ENCODE measurements around the gene SIMC1. TPM values are rescaled to one million over a fixed set of nuclear protein-coding genes. Genes with fewer than 3 reads are reported as not detected.

Gene SIMC1
- total and polyA plus RNA-seq, 2 donors (not counting 3 experiments of a cell fraction or from before 2014, with no cell fraction given): 9.0 to 16.2 TPM

- POLR2A ChIA-PET: no interaction called here
- Histone ChIP-seq H3K4me1 (ENCODE audit: control insufficient read depth, extremely low read depth, insufficient read depth, low read length) (no peaks in the 10 kb centered on the region), H3K4me2 (ENCODE audit: insufficient read depth, low read length) (no peak overlapping the region), H3K9me1 (replicated peaks; ENCODE audit: control insufficient read depth, extremely low read depth, insufficient read depth, low read length) (no peaks in the 10 kb centered on the region), H3K9ac (replicated peaks; ENCODE audit: extremely low read depth, insufficient read depth, low read length) (no peak overlapping the region), H3K79me2 (ENCODE audit: control insufficient read depth, insufficient read depth, low read length) (no peaks in the 10 kb centered on the region), H3K4me3 (replicated peaks in 1 of 3; ENCODE audit: insufficient read depth in 1 of 3, low read depth in 1 of 3, low read length in 3 of 3) (no peak overlapping the region), H3K36me3 (ENCODE audit: control insufficient read depth in 2 of 2, extremely low read depth in 1 of 2, insufficient read depth in 2 of 2, low read length in 2 of 2) (peaks cover 4 to 5% of the 10 kb centered on the region in 2 experiments), H3K27ac (ENCODE audit: insufficient read depth, low read depth, low read length) (no peak overlapping the region), H3K27me3 (ENCODE audit: control insufficient read depth in 2 of 2, insufficient read depth in 2 of 2, low read length in 2 of 2) (no peaks in the 10 kb centered on the region), H3K9me3 (replicated peaks; ENCODE audit: control insufficient read depth, insufficient read depth, low read length) (no peaks in the 10 kb centered on the region), H4K20me1 (replicated peaks; ENCODE audit: control insufficient read depth, extremely low read depth, insufficient read depth, low read length) (no peaks in the 10 kb centered on the region), H2AFZ (ENCODE audit: low read depth, low read length) (no peak overlapping the region)
- dilution Hi-C loops (cut with MboI; ENCODE audit: extremely low pct_ligation_motif_present, low sequenced_read_pairs) (no loop called here), intact Hi-C loops (cut with micrococcal nuclease) (no loop called here)
- CTCF ChIA-PET: no interaction called here
- no peak for DNase-seq (ENCODE audit: low read depth, low spot score)
- TF ChIP-seq FOS (IDR thresholded peaks at IDR 0.05; ENCODE audit: borderline replicate concordance, insufficient read depth, low read length): no peak
- TF ChIP-seq POLR2AphosphoS5 (IDR thresholded peaks at IDR 0.05; ENCODE audit: insufficient read depth, low read depth, low read length): no peak
- no peak for TF ChIP-seq MAX (IDR thresholded peaks at IDR 0.05; ENCODE audit: insufficient read depth, insufficient read length)
- TF ChIP-seq EZH2 (IDR thresholded peaks at IDR 0.05; ENCODE audit: borderline replicate concordance, low read depth, low read length, severe bottlenecking): no peak
- TF ChIP-seq GATA2 (IDR thresholded peaks at IDR 0.05; ENCODE audit: insufficient read depth, insufficient read length, low read depth, low read length): no peak
- TF ChIP-seq MYC (IDR thresholded peaks at IDR 0.05; ENCODE audit: low read depth, low read length): no peak
- TF ChIP-seq POLR2A (IDR thresholded peaks at IDR 0.05; ENCODE audit: low read depth, low read length): no peak
- TF ChIP-seq JUN (IDR thresholded peaks at IDR 0.05; ENCODE audit: borderline replicate concordance, insufficient read depth, insufficient read length, low read depth): no peak
- TF ChIP-seq CTCF (IDR thresholded peaks at IDR 0.05; ENCODE audit: extremely low read depth in 1 of 2, insufficient read depth in 1 of 2, low read depth in 1 of 2, low read length in 2 of 2): no peak
- no TSS peak for BruUV-seq (replicated peaks)
- no peak for FAIRE-seq
These were observed 103.3 kb downstream of the SIMC1 start for GRCh38 chr5:176341325-176342157.

Data from endothelial cell of umbilical vein (primary cell).